SU-DHL-6 (cell line): ENCODE measurements around the gene OGFOD2.

Experiments
- EZH2phosphoT487 ChIP-seq: fragments of 200-600 bp; sonication (generic), shearing (Covaris generic); conservative IDR thresholded peaks from 2 replicates; pipeline ENCODE4 v1.6.1; 2018; ENCODE audit warnings: mild to moderate bottlenecking, antibody characterized with exemption, low read length, moderate library complexity, mixed read lengths
- TF ChIP-seq, protein P1 (sequence below): fragments of 200-600 bp; sonication (generic); IDR thresholded peaks from one replicate; pipeline ENCODE4 v1.5.1; 2017; ENCODE audit warnings: antibody characterized with exemption, mild to moderate bottlenecking, low read length, moderate library complexity; ENCODE audit not compliant: insufficient read depth, poor library complexity, severe bottlenecking

DNA sequence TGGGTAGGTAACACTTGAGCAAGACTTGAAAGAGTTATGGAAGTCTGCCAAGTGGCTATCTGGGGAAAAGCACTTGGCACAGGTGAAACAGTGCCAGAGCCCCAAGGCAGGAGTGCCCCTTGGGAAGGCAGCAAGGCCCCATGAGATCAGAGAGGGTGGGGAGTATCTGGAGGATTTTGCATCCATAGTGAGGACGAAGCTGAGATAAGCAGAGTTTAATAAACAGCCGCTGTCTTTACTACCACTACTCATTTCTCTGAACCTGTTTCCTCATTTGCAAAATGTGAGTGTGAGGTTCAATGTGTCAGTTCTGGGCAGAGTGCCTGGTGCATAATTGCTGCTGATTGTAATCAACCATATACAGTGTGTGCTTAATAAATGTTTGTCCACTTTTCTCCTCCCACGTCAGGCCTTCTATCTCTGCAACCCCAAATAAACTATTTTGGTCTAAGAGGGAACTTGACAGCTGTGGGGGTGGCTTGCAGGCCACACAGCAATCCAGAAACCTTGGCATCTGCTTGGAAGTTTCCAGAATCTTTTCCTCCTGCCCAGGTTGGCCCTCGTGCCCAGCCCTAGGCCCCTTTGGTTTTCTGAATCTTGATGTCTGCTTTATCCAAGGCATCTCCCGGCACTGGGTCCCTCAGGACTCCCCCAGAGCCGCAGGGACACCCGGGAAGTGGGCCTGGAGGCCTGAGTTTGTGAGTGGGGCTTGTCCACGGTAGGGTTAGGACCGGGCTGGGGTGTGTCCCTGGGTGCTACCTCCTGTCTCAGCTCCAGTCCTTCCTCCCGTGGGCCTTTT is 13.3 kb upstream of the OGFOD2 start:
- TF ChIP-seq, protein P1, sequence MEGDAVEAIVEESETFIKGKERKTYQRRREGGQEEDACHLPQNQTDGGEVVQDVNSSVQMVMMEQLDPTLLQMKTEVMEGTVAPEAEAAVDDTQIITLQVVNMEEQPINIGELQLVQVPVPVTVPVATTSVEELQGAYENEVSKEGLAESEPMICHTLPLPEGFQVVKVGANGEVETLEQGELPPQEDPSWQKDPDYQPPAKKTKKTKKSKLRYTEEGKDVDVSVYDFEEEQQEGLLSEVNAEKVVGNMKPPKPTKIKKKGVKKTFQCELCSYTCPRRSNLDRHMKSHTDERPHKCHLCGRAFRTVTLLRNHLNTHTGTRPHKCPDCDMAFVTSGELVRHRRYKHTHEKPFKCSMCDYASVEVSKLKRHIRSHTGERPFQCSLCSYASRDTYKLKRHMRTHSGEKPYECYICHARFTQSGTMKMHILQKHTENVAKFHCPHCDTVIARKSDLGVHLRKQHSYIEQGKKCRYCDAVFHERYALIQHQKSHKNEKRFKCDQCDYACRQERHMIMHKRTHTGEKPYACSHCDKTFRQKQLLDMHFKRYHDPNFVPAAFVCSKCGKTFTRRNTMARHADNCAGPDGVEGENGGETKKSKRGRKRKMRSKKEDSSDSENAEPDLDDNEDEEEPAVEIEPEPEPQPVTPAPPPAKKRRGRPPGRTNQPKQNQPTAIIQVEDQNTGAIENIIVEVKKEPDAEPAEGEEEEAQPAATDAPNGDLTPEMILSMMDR = no peak
- no peak for TF ChIP-seq EZH2phosphoT487
